ENCODE data around the gene COTL1. TPM values are rescaled to one million over a fixed set of nuclear protein-coding genes. Genes with fewer than 3 reads are reported as not detected.

COTL1 gene
- 59.5 and 91.6 TPM in 2 replicates for polyA plus RNA-seq (2012; rRNA removed)
- 99.1 and 101 TPM in 2 replicates for polyA plus RNA-seq (2012; cell fraction: cytosol; rRNA removed)
- polyA plus RNA-seq (2012; cell fraction: nucleus; rRNA removed) = 72.6 and 94.3 TPM in 2 replicates

GRCh38 chr16:84617791-84618580 lies at the start of gene COTL1:
Gene COTL1 (minus strand): TSS chr16:84618078. CDS start chr16:84617914, 164 bp downstream.
- peak within 1 kb of the TSS; percentile 74 for H3K9ac ChIP-seq
- under 1% methylated on average over 13 of the region's 76 CpGs for WGBS (ENCODE audit: low lambda C conversion rate)
- peaks cover 0 to 13% of the 10 kb centered on the region in 2 experiments for H3K36me3 ChIP-seq (replicated peaks in 1 of 2; ENCODE audit: control insufficient read depth in 1 of 2, insufficient read depth in 2 of 2, low read length in 1 of 2)
- H3K27me3 ChIP-seq (ENCODE audit: insufficient read depth) = no peaks in the 10 kb centered on the region
- CTCF ChIA-PET = interaction anchor here (5.8 to 13.3 kb wide), 2 partner anchors 106 to 110 kb away, joined by 79 to 275 read pairs; no protein-coding TSS in a partner anchor
- H3K4me2 ChIP-seq = peak within 1 kb of the TSS; percentile 97
- H3K4me1 ChIP-seq (ENCODE audit: control insufficient read depth in 1 of 2, insufficient read depth in 2 of 2, low read depth in 1 of 2, low read length in 1 of 2) = peaks cover 13 to 24% of the 10 kb centered on the region in 2 experiments; a peak in 3 of 4 replicates
- peaks cover 38% of the 10 kb centered on the region for H4K20me1 ChIP-seq (ENCODE audit: insufficient read depth)
- no peaks in the 10 kb centered on the region for H3K9me2 ChIP-seq
- peak; percentile 97 for DNase-seq
- H3K9me3 ChIP-seq = no peaks in the 10 kb centered on the region
- peak within 1 kb of the TSS; percentile 72 for H2AFZ ChIP-seq (ENCODE audit: low read depth)
- peak; percentile 17; the same call in 1 of the 2 replicates for TF ChIP-seq TAF1 (IDR thresholded peaks at IDR 0.05; ENCODE audit: borderline replicate concordance, low read depth, low read length)
- TF ChIP-seq CHD2 (IDR thresholded peaks at IDR 0.05; ENCODE audit: low read length, partially characterized antibody) = peak; percentile 67
- no peak for TF ChIP-seq SMC3 (IDR thresholded peaks at IDR 0.05; ENCODE audit: low read depth, low read length)
- 0 out of 4 replicates have a peak, but pooled peaks of 1 of the 2 experiments have one; percentile 31 for TF ChIP-seq EP300 (IDR thresholded peaks at IDR 0.05; ENCODE audit: borderline replicate concordance in 1 of 2, low read depth in 1 of 2, low read length in 1 of 2)
- no peak for TF ChIP-seq MAX (IDR thresholded peaks at IDR 0.05; ENCODE audit: low read depth)
- TF ChIP-seq POLR2AphosphoS5 (IDR thresholded peaks at IDR 0.05; ENCODE audit: low read depth, low read length) = peak; percentile 73; the same call in 1 of the 2 replicates
- peak; percentile 53; the same call in 1 of the 2 replicates for TF ChIP-seq SIN3A (IDR thresholded peaks at IDR 0.05; ENCODE audit: borderline replicate concordance, low read depth, low read length)
- TF ChIP-seq NRF1 (IDR thresholded peaks at IDR 0.05; ENCODE audit: low read depth, low read length) = peak; percentile 58
- TF ChIP-seq RFX5 (IDR thresholded peaks at IDR 0.05; ENCODE audit: low read length) = peak; percentile 64; the same call in 1 of the 2 replicates
- TF ChIP-seq, protein P1, sequence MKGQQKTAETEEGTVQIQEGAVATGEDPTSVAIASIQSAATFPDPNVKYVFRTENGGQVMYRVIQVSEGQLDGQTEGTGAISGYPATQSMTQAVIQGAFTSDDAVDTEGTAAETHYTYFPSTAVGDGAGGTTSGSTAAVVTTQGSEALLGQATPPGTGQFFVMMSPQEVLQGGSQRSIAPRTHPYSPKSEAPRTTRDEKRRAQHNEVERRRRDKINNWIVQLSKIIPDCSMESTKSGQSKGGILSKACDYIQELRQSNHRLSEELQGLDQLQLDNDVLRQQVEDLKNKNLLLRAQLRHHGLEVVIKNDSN (IDR thresholded peaks at IDR 0.05; ENCODE audit: borderline replicate concordance, low read depth) = no peak
- TF ChIP-seq, protein P2, sequence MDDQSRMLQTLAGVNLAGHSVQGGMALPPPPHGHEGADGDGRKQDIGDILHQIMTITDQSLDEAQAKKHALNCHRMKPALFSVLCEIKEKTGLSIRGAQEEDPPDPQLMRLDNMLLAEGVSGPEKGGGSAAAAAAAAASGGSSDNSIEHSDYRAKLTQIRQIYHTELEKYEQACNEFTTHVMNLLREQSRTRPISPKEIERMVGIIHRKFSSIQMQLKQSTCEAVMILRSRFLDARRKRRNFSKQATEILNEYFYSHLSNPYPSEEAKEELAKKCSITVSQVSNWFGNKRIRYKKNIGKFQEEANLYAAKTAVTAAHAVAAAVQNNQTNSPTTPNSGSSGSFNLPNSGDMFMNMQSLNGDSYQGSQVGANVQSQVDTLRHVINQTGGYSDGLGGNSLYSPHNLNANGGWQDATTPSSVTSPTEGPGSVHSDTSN (IDR thresholded peaks at IDR 0.05) = 0 out of 2 replicates have a peak, but pooled peaks have one; percentile 13
- TF ChIP-seq NFIC (IDR thresholded peaks at IDR 0.05; ENCODE audit: borderline replicate concordance) = no peak
- TF ChIP-seq IRF3 (IDR thresholded peaks at IDR 0.05; ENCODE audit: low read depth, low read length) = peak; percentile 45; the same call in 1 of the 2 replicates
- TF ChIP-seq FOSL2 (IDR thresholded peaks at IDR 0.05; ENCODE audit: borderline replicate concordance, low read depth) = no peak
- peak within 1 kb of the TSS; percentile 7 to 92; a peak in 3 of 4 replicates for H3K27ac ChIP-seq (ENCODE audit: low read depth in 2 of 2, low read length in 1 of 2)
- H3K4me3 ChIP-seq (ENCODE audit: low read depth in 2 of 2, low read length in 1 of 2) = peak within 1 kb of the TSS; percentile 68 to 83
- peaks cover 48% of the 10 kb centered on the region for H3K79me2 ChIP-seq (ENCODE audit: insufficient read depth)
- POLR2A ChIA-PET = interaction anchor here (0.6 kb wide), 1 partner anchor 206 kb away, joined by 3 read pairs; no protein-coding TSS in a partner anchor
- peaks cover 14% of the 10 kb centered on the region for H3F3A ChIP-seq (replicated peaks; ENCODE audit: insufficient read depth)

Measured in SK-N-SH (cell line).